ENCODE data around the gene DDC. TPM values are rescaled to one million over a fixed set of nuclear protein-coding genes. Genes with fewer than 3 reads are reported as not detected.
"Not testable (repeated sequence)": the region's sequence is repeated elsewhere in the genome, so short reads cannot be mapped to it uniquely, and the experiment has no call there.

Gene DDC
- polyA plus RNA-seq, 3 donors from 2014 or later = not detected

- Mint-ChIP-seq H3K4me1 (no peaks in the 10 kb centered on the region), H3K36me3 (no peaks in the 10 kb centered on the region), H3K9me3 (no peaks in the 10 kb centered on the region), H3K27ac (peak overlapping the region in 1 of 6 donors; percentile 71), H3K4me3 (no peak overlapping the region), H3K27me3 (ENCODE audit: low read depth in 3 of 3) (no peaks in the 10 kb centered on the region)
- DNase-seq = no peak
Measured at GRCh38 chr7:50538478-50538877, 26.7 kb downstream of the DDC start.

DNA sequence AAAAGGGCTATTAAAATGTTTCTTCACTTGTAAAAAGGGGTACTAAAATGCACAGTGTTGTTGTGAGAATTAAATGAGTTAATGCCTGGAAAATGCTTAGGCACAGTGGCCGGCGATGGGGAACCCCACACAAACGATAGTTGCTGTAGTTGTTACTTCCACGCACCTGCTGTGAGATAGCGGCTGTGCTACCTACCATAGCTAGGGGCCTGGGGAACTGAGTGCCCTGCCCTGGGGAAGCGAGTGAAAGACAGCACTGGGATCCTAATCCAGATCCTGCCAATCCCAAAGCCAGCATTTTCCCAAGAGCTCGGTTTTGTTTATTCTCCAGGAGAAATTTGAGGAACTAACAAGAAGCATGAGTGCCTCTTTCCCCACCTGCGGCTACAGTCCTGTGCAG is 27.8 kb downstream of the DDC start:
- no peak for DNase-seq
- Mint-ChIP-seq H3K27ac (no peak overlapping the region), H3K36me3 (no peaks in the 10 kb centered on the region), H3K4me1 (no peaks in the 10 kb centered on the region), H3K27me3 (ENCODE audit: low read depth in 3 of 3) (no peaks in the 10 kb centered on the region), H3K9me3 (no peaks in the 10 kb centered on the region), H3K4me3 (no peak overlapping the region)

- not testable (repeated sequence) for H3K27ac Mint-ChIP-seq; H3K27me3 Mint-ChIP-seq (ENCODE audit: low read depth in 3 of 3); H3K9me3 Mint-ChIP-seq; H3K4me3 Mint-ChIP-seq; H3K36me3 Mint-ChIP-seq; DNase-seq; H3K4me1 Mint-ChIP-seq
Measured at GRCh38 chr7:50535291-50535711, 29.9 kb downstream of the DDC start.

- no peak overlapping the region for H3K4me3 Mint-ChIP-seq
- peaks cover 0 to 4% (median 0%) of the 10 kb centered on the region in 3 donors for H3K27me3 Mint-ChIP-seq (ENCODE audit: low read depth in 3 of 3)
- no peak for DNase-seq
- no peak overlapping the region for H3K27ac Mint-ChIP-seq
- no peaks in the 10 kb centered on the region for H3K4me1 Mint-ChIP-seq
- H3K9me3 Mint-ChIP-seq = no peaks in the 10 kb centered on the region
- H3K36me3 Mint-ChIP-seq = no peaks in the 10 kb centered on the region
Measured at GRCh38 chr7:50534690-50535290, 30.4 kb downstream of the DDC start.

DNA sequence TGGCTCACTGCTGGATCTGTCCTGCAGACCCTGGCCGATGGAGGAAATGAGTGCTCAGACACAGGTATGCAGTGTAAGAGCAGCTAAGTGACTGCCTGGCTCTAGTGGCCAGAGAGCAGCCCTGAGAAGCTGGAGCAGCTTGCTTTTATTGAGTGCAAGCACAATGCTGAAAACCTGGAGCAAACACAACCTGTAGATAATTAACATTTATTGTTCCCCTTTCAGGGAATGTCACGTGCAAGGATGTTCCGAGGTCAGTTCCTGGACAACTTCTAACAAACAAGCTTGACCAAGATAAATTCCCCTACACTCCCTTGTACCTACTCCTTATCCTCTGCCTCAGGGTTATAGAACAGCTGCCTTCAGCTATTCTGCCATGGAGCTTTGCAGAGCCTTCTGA is 31.3 kb downstream of the DDC start:
- no peak for DNase-seq
- no peak overlapping the region for H3K4me3 Mint-ChIP-seq
- H3K27me3 Mint-ChIP-seq (ENCODE audit: low read depth in 3 of 3) = peaks cover 0 to 4% (median 0%) of the 10 kb centered on the region in 3 donors
- no peak overlapping the region for H3K27ac Mint-ChIP-seq
- H3K9me3 Mint-ChIP-seq = no peaks in the 10 kb centered on the region
- H3K4me1 Mint-ChIP-seq = no peaks in the 10 kb centered on the region
- no peaks in the 10 kb centered on the region for H3K36me3 Mint-ChIP-seq

DNA sequence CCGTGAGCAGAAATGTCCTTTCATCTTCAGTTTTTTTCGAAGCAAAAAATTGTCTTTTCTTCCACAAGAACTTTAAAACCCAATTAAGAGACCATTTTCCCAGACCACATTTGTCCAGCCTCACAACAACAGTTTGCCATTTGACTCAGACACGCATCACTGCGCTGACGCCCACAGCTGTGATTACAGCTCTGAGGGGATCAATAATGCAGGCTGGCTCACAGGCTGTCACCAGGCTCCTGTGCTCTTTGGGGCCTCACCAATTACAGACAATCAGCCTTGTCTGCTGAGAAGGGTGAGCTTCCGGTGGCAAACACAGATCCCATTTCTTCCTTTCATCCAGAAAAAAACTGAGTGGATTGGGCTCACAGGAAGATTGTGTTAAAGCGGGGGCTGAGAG is 33.3 kb downstream of the DDC start:
- Mint-ChIP-seq H3K4me3 (no peak overlapping the region), H3K9me3 (no peaks in the 10 kb centered on the region), H3K27me3 (ENCODE audit: low read depth in 3 of 3) (peaks cover 0 to 4% (median 0%) of the 10 kb centered on the region in 3 donors), H3K36me3 (no peaks in the 10 kb centered on the region), H3K4me1 (no peaks in the 10 kb centered on the region), H3K27ac (no peak overlapping the region)
- DNase-seq = no peak

DNA sequence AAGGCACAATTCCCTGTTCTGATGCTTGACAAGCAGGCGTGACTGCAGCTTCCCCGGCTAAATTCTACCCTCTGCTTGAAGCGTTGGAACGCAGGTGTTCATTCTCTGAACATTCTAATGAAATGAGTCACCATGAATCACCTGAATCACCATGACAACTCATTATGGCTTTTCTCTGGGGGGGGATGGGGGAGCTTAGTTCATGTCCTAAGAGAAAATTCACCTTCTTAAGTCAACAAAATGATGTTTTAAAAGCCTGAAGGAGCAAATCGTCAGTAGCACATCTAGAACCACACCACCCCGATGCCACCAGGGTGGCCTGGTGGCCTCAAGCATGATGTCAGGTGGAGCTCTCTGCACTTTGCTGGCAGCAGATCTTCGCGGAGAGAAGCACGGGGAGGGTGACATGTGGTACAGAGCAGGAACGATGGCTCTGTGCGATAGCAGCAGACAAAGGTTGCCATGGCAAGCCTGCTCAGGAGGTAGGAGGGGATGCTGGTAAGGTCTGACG is 33.7 kb downstream of the DDC start:
- Mint-ChIP-seq H3K27me3 (ENCODE audit: low read depth in 3 of 3) (peaks cover 0 to 4% (median 0%) of the 10 kb centered on the region in 3 donors), H3K4me1 (no peaks in the 10 kb centered on the region), H3K27ac (no peak overlapping the region), H3K9me3 (no peaks in the 10 kb centered on the region), H3K36me3 (no peaks in the 10 kb centered on the region), H3K4me3 (no peak overlapping the region)
- DNase-seq = no peak

GRCh38 chr7:50530766-50531165 is 34.4 kb downstream of the DDC start:
- no peak for DNase-seq
- H3K4me3 Mint-ChIP-seq = no peak overlapping the region
- peaks cover under 1 to 4% (median 1%) of the 10 kb centered on the region in 3 donors for H3K27me3 Mint-ChIP-seq (ENCODE audit: low read depth in 3 of 3)
- H3K9me3 Mint-ChIP-seq = no peaks in the 10 kb centered on the region
- no peaks in the 10 kb centered on the region for H3K36me3 Mint-ChIP-seq
- no peak overlapping the region for H3K27ac Mint-ChIP-seq
- no peaks in the 10 kb centered on the region for H3K4me1 Mint-ChIP-seq

GRCh38 chr7:50529093-50529862 is 35.9 kb downstream of the DDC start:
- Mint-ChIP-seq H3K9me3 (no peaks in the 10 kb centered on the region), H3K4me1 (no peaks in the 10 kb centered on the region), H3K27ac (no peak overlapping the region), H3K27me3 (ENCODE audit: low read depth in 3 of 3) (peaks cover 2 to 4% (median 2%) of the 10 kb centered on the region in 3 donors), H3K36me3 (no peaks in the 10 kb centered on the region), H3K4me3 (no peak overlapping the region)
- DNase-seq = no peak

DNA sequence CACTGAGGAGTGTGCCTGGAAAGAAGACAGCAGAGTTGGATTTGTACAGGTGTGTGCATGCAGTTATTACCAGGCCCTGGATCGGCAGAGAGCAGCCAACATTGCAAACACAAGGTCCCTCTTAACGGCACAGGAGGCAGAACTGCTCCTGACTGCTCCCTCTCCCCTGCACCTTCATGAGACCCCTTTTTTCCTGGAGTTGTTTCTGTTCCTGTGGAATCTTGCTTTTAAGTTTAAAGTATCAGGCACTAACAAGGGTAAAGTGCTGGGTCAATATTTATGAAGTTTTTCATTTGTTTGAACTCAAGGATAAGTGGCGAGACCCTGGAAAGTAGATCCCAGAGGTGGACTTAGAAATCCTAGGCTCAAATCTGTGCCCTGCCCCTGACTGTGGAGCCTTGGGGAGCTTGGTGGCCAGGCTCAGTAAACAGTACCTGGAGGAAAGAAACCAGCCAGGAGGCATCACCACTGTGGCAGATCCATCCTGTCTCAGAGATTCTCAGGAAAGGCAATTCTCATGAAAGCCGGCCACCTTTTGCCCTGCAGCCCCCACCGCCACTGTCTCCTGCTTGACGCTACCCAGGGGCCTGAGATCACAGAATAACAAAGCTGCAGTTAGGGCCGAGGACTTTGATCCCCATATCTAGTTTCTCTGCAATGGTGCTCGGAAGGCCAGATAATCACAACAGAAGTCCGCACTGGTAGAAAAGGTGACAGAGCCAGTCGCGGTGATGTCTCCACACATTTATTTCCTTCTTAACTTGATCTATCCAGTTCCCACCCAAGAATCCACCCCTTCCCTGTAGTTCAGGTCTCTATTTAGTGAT is 36.7 kb downstream of the DDC start:
- Mint-ChIP-seq H3K9me3 (no peaks in the 10 kb centered on the region), H3K4me1 (no peaks in the 10 kb centered on the region), H3K4me3 (no peak overlapping the region), H3K36me3 (no peaks in the 10 kb centered on the region), H3K27me3 (ENCODE audit: low read depth in 3 of 3) (peaks cover 2 to 4% (median 2%) of the 10 kb centered on the region in 3 donors), H3K27ac (no peak overlapping the region)
- no peak for DNase-seq

DNA sequence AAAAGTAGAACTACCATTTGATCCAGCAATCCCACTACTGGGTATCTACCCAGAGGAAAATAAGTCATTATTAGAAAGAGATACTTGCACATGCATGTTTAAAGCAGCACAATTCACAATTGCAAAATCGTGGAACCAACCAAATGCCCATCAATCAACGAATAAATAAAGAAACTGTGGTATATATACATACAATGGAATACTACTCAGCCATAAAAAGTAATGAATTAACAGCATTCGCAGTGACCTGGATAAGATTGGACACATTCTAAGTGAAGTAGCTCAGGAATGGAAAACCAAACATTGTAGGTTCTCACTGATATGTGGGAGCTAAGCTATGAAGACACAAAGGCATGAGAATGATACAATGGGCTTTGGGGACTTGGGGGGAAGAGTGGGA is 45.9 kb downstream of the DDC start:
- not testable (repeated sequence) for DNase-seq, H3K4me1 Mint-ChIP-seq, H3K4me3 Mint-ChIP-seq, H3K27ac Mint-ChIP-seq, H3K36me3 Mint-ChIP-seq
- Mint-ChIP-seq H3K27me3 (ENCODE audit: low read depth in 3 of 3) (peaks cover 6 to 28% (median 8%) of the 10 kb centered on the region in 3 donors), H3K9me3 (peaks cover 0 to 16% (median 0%) of the 10 kb centered on the region in 6 donors)

DNA sequence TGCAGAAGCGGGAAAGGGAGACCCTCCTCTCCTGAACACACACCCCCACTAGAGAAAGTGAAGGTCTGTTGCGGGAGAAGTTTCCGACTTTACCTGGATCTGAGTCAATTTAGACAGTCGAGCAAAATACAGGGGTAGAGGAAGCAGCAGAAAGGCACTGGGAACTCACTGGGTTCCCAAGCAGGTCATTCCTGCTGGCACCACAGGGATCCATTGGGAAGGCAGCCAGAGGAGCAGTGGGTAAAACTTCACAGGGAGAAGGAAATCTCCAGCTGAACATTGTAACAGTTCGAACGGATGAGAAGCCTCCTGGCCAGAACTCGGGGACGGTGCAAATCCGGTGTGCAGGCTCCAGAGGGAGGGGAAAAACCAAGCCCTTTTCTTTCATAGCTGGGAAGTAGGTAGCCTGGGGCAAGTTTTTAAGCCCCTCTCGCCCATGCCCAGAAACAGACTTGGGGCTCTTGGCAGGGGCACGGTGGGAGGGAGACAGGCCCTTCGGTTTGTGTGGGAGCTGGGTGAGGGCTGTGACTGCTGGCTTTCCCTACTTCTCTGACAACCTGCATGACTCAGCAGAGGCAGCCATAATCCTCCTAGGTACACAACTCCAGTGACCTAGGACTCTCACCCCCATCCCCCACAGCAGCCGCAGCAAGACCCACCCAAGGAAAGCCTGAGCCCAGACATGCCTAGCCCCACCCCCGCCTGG is 51.9 kb downstream of the DDC start:
- Mint-ChIP-seq H3K9me3 (peaks cover 0 to 7% (median 0%) of the 10 kb centered on the region in 6 donors), H3K27me3 (ENCODE audit: low read depth in 3 of 3) (peaks cover 8 to 15% (median 13%) of the 10 kb centered on the region in 3 donors), H3K4me1 (no peaks in the 10 kb centered on the region), H3K36me3 (no peaks in the 10 kb centered on the region), H3K27ac (no peak overlapping the region), H3K4me3 (no peak overlapping the region)
- no peak for DNase-seq

- Mint-ChIP-seq H3K27ac (no peak overlapping the region), H3K4me1 (no peaks in the 10 kb centered on the region), H3K36me3 (no peaks in the 10 kb centered on the region), H3K4me3 (no peak overlapping the region), H3K27me3 (ENCODE audit: low read depth in 3 of 3) (peaks cover 8 to 13% (median 10%) of the 10 kb centered on the region in 3 donors), H3K9me3 (peaks cover 0 to 7% (median 0%) of the 10 kb centered on the region in 6 donors)
- no peak for DNase-seq
Measured at GRCh38 chr7:50512384-50512783, 52.8 kb downstream of the DDC start.
